ENCODE results near the gene AP5S1.

GRCh38 chr20:3866464-3866863, 46.1 kb downstream of the AP5S1 start:
- TF ChIP-seq CTCF (IDR thresholded peaks at IDR 0.05) (no peak), POLR2A (IDR thresholded peaks at IDR 0.05) (no peak)

Data from vagina (tissue), 2 donors.